GM19324 (cell line): ENCODE measurements around the gene ZBTB7A.

Experiments used
- ATAC-seq: cut with Tn5 transposase; IDR thresholded peaks from one replicate; pipeline ENCODE4 v1.9.1; 2021; ENCODE audit warnings: mild to moderate bottlenecking, moderate library complexity; ENCODE audit not compliant: unreplicated experiment, low FRiP score

Gene ZBTB7A

GRCh38 chr19:4038661-4039423, 27.9 kb downstream of the ZBTB7A start:
- no peak for ATAC-seq

GRCh38 chr19:4038057-4038456, 28.6 kb downstream of the ZBTB7A start:
- no peak for ATAC-seq

- ATAC-seq: no peak
Observed at GRCh38 chr19:4037301-4037949, 29.3 kb downstream of the ZBTB7A start.

- ATAC-seq: no peak
Observed at GRCh38 chr19:4036576-4037300, 30.0 kb downstream of the ZBTB7A start.

GRCh38 chr19:4035582-4035981, 31.1 kb downstream of the ZBTB7A start:
- no peak for ATAC-seq

- no peak for ATAC-seq
Observed at GRCh38 chr19:4035018-4035566, 31.6 kb downstream of the ZBTB7A start.

- ATAC-seq: no peak
Observed at GRCh38 chr19:4034048-4035017, 32.4 kb downstream of the ZBTB7A start.

GRCh38 chr19:4033028-4033956, 33.4 kb downstream of the ZBTB7A start:
- no peak for ATAC-seq

- no peak for ATAC-seq
Observed at GRCh38 chr19:4032436-4032835, 34.3 kb downstream of the ZBTB7A start.

- ATAC-seq: no peak
Observed at GRCh38 chr19:4031420-4031819, 35.3 kb downstream of the ZBTB7A start.

- ATAC-seq: no peak
Observed at GRCh38 chr19:4030981-4031380, 35.7 kb downstream of the ZBTB7A start.

GRCh38 chr19:4030552-4030951, 36.1 kb downstream of the ZBTB7A start:
- ATAC-seq: no peak

- no peak for ATAC-seq
Observed at GRCh38 chr19:4029247-4029614, 37.5 kb downstream of the ZBTB7A start.

- ATAC-seq: no peak
Observed at GRCh38 chr19:4028334-4029246, 38.1 kb downstream of the ZBTB7A start.

- ATAC-seq: no peak
Observed at GRCh38 chr19:4027146-4027545, 39.6 kb downstream of the ZBTB7A start.

GRCh38 chr19:4025317-4025716, 41.4 kb downstream of the ZBTB7A start:
- no peak for ATAC-seq

GRCh38 chr19:4023600-4024398, 42.9 kb downstream of the ZBTB7A start:
- ATAC-seq: no peak
